GM12864 (cell line): ENCODE results near the gene USP30.

Experiments used
- DNase-seq: peaks from one replicate; pipeline ENCODE4 v3.0.0-alpha.2; 2011; ENCODE audit warnings: low read depth
- H3K4me3 ChIP-seq: 2 replicates; pipeline ENCODE4 v1.5.1; 2011; ENCODE audit warnings: mild to moderate bottlenecking, low read depth, low read length, control low read depth
- CTCF ChIP-seq: IDR thresholded peaks from 2 replicates; pipeline ENCODE4 v1.5.1; 2011; ENCODE audit warnings: low read depth, mild to moderate bottlenecking, moderate library complexity, low read length, control low read depth, inconsistent platforms; ENCODE audit errors: missing control alignments

USP30 gene

GRCh38 chr12:109112720-109113465, 60.5 kb downstream of the USP30 start:
- TF ChIP-seq CTCF: no peak
- no peak for DNase-seq
- H3K4me3 ChIP-seq: no peak overlapping the region

- no peak overlapping the region for H3K4me3 ChIP-seq
- no peak for DNase-seq
- TF ChIP-seq CTCF: no peak
These were observed 61.4 kb downstream of the USP30 start for GRCh38 chr12:109113661-109114321.

GRCh38 chr12:109114644-109115043, 62.3 kb downstream of the USP30 start:
- no peak overlapping the region for H3K4me3 ChIP-seq
- no peak for TF ChIP-seq CTCF
- no peak for DNase-seq

GRCh38 chr12:109115404-109115757, 63.0 kb downstream of the USP30 start:
- no peak overlapping the region for H3K4me3 ChIP-seq
- DNase-seq: no peak
- no peak for TF ChIP-seq CTCF

- H3K4me3 ChIP-seq: no peak within 1 kb of the TSS
- no peak for DNase-seq
- TF ChIP-seq CTCF: no peak
These were observed 63.6 kb downstream of the USP30 start, which contains the start of gene ACACB for GRCh38 chr12:109115758-109116610. TSS of gene ACACB (plus strand) at chr12:109116587. CDS start at chr12:109139406, 22,819 bp downstream.

GRCh38 chr12:109116611-109116949, 64.2 kb downstream of the USP30 start:
- no peak for DNase-seq

More at GRCh38 chr12:109116611-109116949, 64.2 kb downstream of the USP30 start:
- TF ChIP-seq CTCF: no peak
- no peak overlapping the region for H3K4me3 ChIP-seq
